ENCODE measurements around the gene TMOD1.
"Not testable (repeated sequence)": the region's sequence is repeated elsewhere in the genome, so short reads cannot be mapped to it uniquely, and the experiment has no call there.

TMOD1 gene

GRCh38 chr9:97568461-97569275 lies 67.2 kb downstream of the TMOD1 start:
- DNase-seq, result no peak

- DNase-seq, result no peak
Measured at GRCh38 chr9:97570899-97571298, 69.4 kb downstream of the TMOD1 start.

- DNase-seq, result no peak
Measured at GRCh38 chr9:97571664-97572063, 70.2 kb downstream of the TMOD1 start.

- no peak for DNase-seq
Measured at GRCh38 chr9:97572196-97572891, 70.9 kb downstream of the TMOD1 start.

GRCh38 chr9:97572892-97573365 lies 71.5 kb downstream of the TMOD1 start:
- DNase-seq, result no peak

GRCh38 chr9:97573482-97574073 lies 72.1 kb downstream of the TMOD1 start:
- DNase-seq, result no peak

- DNase-seq, result not testable (repeated sequence)
Measured at GRCh38 chr9:97574101-97574571, 72.7 kb downstream of the TMOD1 start.

GRCh38 chr9:97574921-97575672 lies 73.6 kb downstream of the TMOD1 start:
- not testable (repeated sequence) for DNase-seq

- no peak for DNase-seq
Measured at GRCh38 chr9:97575673-97576200, 74.3 kb downstream of the TMOD1 start.

- no peak for DNase-seq
Measured at GRCh38 chr9:97577051-97577450, 75.6 kb downstream of the TMOD1 start.

- no peak for DNase-seq
Measured at GRCh38 chr9:97578846-97579245, 77.4 kb downstream of the TMOD1 start.

GRCh38 chr9:97579914-97580313 lies 78.4 kb downstream of the TMOD1 start:
- DNase-seq, result no peak

GRCh38 chr9:97581590-97581989 lies 80.1 kb downstream of the TMOD1 start:
- not testable (repeated sequence) for DNase-seq

- DNase-seq, result not testable (repeated sequence)
Measured at GRCh38 chr9:97584778-97585177, 83.3 kb downstream of the TMOD1 start.

- DNase-seq, result not testable (repeated sequence)
Measured at GRCh38 chr9:97586909-97587308, 85.4 kb downstream of the TMOD1 start.

GRCh38 chr9:97591535-97591934 lies 90.1 kb downstream of the TMOD1 start:
- DNase-seq, result no peak

GRCh38 chr9:97592126-97592525 lies 90.7 kb downstream of the TMOD1 start:
- DNase-seq, result no peak

GRCh38 chr9:97593960-97594359 lies 92.5 kb downstream of the TMOD1 start:
- no peak for DNase-seq

- no peak for DNase-seq
Measured at GRCh38 chr9:97594381-97594921, 93.0 kb downstream of the TMOD1 start.

- DNase-seq, result no peak
Measured at GRCh38 chr9:97596906-97597305, 95.4 kb downstream of the TMOD1 start.

GRCh38 chr9:97598461-97599288 lies 97.2 kb downstream of the TMOD1 start:
- peak; percentile 20 for DNase-seq

All from NK-92 treated with Interleukin-12 subunit alpha and Interleukin-12 subunit beta, amount 100 ng/mL, for 24 hours (cell line).